Activated CD4-positive, alpha-beta T cell treated with anti-CD3 and anti-CD28 coated beads, Interleukin-2, amount 50 U/mL, for 16 hours (primary cell): ENCODE measurements around the gene IQCE.
"Not testable (repeated sequence)": the region's sequence is repeated elsewhere in the genome, so short reads cannot be mapped to it uniquely, and the experiment has no call there.

ENCODE experiments used
- DNase-seq: peaks from one replicate; pipeline ENCODE4 v3.0.0-alpha.2; 2020

IQCE gene

DNA sequence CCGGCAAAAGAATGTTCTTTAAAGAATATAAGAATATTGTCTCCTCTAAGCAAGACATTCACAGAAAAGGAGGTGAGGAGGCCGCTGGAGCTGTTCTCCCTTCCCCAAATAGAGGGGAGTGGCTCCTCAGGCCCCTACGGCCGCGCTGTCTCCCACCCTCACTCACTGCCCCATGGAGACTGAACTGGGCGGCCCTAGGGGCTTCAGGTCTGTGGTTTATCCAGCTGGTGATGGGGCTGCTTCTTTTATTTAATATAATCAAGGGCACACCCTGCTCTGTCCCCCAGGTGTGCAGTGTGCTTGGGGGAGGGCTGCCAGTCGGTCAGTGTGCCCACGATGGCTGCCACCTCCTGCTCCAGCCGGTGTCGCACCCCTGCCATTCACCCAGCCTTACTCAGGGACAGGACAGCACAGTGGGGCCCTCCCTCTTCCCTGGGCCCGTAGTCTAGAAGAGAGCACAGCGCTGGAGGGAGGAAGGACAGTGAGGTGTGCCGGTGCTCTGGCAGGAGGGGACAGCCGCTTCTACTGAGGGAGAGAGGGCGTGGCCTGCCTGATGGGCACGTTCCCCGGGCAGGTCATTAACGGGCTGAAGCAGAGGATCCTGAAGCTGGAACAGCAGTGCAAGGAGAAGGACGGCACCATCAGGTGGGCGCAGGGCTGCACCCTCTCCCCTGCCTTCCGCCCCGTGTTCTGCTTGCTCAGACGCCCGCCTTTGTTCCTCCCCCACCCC is 23.4 kb downstream of the IQCE start:
- DNase-seq = no peak

DNA sequence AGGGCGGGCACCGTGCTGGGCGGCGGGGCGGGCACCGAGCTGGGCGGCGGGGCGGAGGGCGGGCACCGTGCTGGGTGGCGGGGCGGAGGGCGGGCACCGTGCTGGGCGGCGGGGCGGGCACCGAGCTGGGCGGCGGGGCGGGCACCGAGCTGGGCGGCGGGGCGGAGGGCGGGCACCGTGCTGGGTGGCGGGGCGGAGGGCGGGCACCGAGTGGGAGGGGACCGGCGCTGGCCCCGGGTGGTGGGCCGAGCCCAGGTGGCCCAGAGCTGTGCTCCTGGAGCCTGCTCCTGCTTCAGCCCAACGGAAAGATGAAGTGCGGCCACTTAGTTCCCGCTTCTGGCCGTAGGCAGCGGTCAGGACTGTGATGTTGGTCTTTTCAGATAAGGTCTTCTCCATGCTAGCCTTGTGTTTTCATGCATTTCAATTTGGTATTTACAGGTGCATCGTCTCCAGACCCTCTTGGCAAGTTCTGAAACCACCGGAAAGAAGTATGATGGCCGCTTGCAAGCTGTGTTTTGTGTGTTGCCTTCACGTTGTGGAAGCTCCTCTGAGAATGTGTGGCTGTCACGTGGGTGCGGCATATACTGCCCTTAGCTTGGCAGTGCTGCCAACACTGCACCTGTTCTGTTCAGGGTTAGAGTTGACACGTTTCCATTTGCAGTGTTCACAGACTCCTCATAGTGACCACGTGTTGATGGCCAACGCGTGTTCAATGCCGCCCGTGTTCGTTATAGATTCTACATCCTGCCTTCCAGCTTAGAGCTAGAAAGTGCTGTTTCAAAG is 25.2 kb downstream of the IQCE start:
- DNase-seq = no peak

DNA sequence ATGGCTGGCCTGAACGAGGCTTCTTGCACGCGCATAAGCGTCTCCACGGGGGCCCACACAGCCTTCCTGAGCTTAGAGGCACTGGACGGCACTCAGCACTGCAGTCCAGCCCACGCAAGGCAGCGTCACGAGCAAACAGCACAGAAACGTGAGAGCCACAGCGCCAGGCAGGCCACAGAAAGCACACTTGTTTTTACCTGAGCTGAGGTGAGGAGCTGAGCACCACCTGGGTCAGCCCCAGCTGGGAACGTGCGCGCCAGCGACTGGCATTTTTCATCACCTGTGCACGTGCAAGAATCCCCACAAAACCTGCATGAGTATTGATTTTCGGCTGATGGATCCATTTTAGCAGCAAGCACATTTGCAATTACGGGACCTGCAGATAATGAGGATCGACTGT is 26.7 kb downstream of the IQCE start:
- no peak for DNase-seq

- DNase-seq = no peak
Measured at GRCh38 chr7:2586326-2587020, 27.7 kb downstream of the IQCE start.

DNA sequence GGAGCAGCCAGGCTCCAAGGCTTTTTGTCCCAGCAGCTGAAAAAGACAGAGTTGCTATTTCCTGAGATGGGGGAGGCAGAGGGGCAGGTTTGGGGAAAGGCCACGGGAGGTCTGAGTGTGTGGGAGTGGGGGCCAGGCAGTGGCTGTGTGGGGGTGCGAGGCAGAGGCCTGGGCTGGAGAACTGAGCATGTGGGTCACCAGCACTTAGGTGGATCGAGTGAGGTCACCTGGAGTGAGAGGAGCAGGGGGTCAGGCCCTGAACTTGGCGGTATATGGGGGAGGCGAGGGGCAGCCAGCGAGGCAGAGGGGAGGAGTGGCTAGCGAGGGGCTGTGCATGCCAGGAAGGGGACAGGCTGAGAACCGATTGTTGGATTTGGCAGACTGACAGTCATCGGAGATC is 28.4 kb downstream of the IQCE start:
- DNase-seq = no peak

- no peak for DNase-seq
Measured at GRCh38 chr7:2587778-2588177, 29.0 kb downstream of the IQCE start.

GRCh38 chr7:2589341-2589740 is 30.6 kb downstream of the IQCE start:
- no peak for DNase-seq

DNA sequence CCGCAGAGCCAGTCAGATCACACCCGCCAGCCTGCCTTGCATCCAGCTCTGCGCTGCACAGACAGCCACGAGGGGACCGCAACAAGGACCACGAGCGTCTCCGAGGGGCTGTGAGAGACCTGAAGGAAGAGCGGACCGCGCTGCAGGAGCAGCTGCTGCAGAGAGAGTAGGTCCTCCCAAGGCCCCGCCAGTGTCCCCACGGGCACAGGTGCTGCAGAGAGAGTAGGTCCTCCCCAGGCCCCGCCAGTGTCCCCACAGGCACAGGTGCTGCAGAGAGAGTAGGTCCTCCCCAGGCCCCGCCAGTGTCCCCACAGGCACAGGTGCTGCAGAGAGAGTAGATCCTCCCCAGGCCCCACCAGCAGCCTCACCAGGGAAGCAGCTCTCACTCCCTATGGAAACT is 31.2 kb downstream of the IQCE start:
- not testable (repeated sequence) for DNase-seq

DNA sequence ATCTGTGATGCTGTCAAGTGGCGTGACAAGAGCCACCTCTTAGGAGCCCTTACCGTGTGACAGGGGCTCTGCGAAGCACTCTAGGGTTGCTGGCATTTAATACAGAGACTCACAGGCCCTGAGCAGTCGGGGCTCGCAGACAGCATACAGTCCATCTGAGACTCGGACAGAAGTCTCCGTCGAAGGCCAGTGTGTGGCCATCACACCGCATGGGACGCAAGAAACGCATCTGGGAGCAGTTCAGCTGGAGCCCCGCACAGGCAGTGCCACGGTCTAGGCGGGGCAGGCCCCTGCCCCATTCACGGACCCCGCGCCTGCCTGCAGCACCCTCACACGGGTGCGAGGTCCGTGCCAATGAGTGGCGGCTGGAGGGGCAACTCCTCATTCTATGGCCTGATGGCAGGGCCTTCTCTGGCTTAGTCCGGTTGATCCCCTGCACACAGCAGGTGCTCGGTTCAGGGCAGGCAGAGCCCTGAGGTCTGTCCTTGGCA is 33.6 kb downstream of the IQCE start:
- DNase-seq = no peak

- DNase-seq = no peak
Measured at GRCh38 chr7:2593036-2593727, 34.4 kb downstream of the IQCE start.

- no peak for DNase-seq
Measured at GRCh38 chr7:2594599-2594998, 35.8 kb downstream of the IQCE start.

DNA sequence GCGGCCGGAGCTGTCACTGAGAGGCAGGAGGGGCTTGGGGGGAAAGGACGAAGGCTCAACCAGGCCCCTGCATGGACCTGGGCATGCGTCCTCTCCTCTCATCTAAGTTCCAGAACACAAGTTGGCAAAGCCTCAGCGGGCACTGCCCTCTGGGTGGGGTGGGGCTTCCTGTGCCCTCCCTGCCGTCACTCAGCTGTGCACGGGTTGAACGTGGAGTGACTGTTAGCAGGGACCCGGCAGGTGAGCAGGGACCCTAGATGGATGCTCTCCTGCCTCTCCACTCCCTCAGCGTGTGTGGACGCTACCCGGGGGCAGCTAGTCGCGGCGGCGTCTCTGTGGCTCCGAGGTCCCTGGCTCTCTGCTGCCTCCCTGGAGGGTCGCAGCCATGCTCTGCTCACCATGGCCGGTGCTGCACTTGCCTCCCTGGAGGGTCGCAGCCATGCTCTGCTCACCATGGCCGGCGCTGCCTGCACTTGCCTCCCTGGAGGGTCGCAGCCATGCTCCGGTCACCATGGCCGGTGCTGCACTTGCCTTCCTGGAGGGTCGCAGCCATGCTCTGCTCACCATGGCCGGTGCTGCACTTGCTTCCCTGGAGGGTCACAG is 36.6 kb downstream of the IQCE start:
- DNase-seq = no peak

GRCh38 chr7:2596464-2597272 is 37.9 kb downstream of the IQCE start:
- no peak for DNase-seq

- no peak for DNase-seq
Measured at GRCh38 chr7:2597273-2597640, 38.5 kb downstream of the IQCE start.

- DNase-seq = no peak
Measured at GRCh38 chr7:2598154-2598823, 39.5 kb downstream of the IQCE start.

GRCh38 chr7:2601065-2601464 is 42.3 kb downstream of the IQCE start:
- no peak for DNase-seq

DNA sequence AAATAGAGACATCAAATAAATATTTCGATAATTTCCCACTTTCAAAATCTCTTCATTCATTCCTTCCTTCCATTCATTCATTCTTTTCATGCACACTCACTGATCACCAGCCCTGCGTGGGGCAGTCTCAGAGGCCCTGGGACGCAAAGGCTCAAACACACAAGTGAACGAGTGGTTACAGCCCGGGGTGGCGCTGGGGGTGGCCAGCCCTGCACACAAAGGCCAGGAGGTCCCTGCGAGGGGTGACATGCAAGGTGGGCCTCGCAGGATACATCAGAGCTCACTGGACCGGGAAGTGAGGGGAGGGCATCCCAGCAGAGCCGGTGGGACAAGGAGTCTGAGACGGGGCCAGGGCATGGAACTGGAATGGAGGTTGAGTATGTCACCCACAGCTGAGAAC is 43.1 kb downstream of the IQCE start:
- DNase-seq = no peak

GRCh38 chr7:2602406-2603043 is 43.7 kb downstream of the IQCE start:
- DNase-seq = no peak

GRCh38 chr7:2603044-2603965 is 44.5 kb downstream of the IQCE start:
- no peak for DNase-seq
